Prostate gland (tissue), 2 donors: ENCODE results near the gene DCPS. TPM values are rescaled to one million over a fixed set of nuclear protein-coding genes. Genes with fewer than 3 reads are reported as not detected.
"Not testable (repeated sequence)": the region's sequence is repeated elsewhere in the genome, so short reads cannot be mapped to it uniquely, and the experiment has no call there.

Experiments
- DNase-seq: peaks from one replicate; pipeline ENCODE4 v3.0.0-alpha.2; 2019; ENCODE audit warnings: low spot score
- H3K27ac ChIP-seq, 2 donors: fragments of 200-600 bp; sonication (generic); 2 replicates each; pipeline ENCODE4 v1.5.1; 2017 to 2019
- H3K27me3 ChIP-seq: fragments of 200-600 bp; sonication (generic); replicated peaks from 2 replicates; pipeline ENCODE4 v1.5.1; 2019; ENCODE audit not compliant: insufficient read depth
- H3K36me3 ChIP-seq, 2 donors: fragments of 200-600 bp; sonication (generic); 1 replicate in 1 of 2; 2 replicates in 1 of 2; pipeline versions ENCODE4 v1.5.1 to v1.8.1; 2017 to 2019
- H3K4me1 ChIP-seq: fragments of 200-600 bp; sonication (generic); replicated peaks from 2 replicates; pipeline ENCODE4 v1.5.1; 2019
- H3K4me3 ChIP-seq, 2 donors: fragments of 200-600 bp; sonication (generic); 2 replicates each; pipeline ENCODE4 v1.5.1; 2017 to 2019
- H3K9me3 ChIP-seq: fragments of 200-600 bp; sonication (generic); 2 replicates; pipeline ENCODE4 v1.5.1; 2017
- CTCF ChIP-seq, 4 experiments: fragments of 200-600 bp in 2 of 4; fragments of 450-650 bp in 2 of 4; sonication (generic) in 2 of 4; IDR thresholded peaks; 1 replicate in 3 of 4; 2 replicates in 1 of 4; pipeline ENCODE4 v1.5.1; 2016 to 2019; ENCODE audit warnings: antibody characterized with exemption in 4 of 4, mild to moderate bottlenecking in 2 of 4, moderate library complexity in 2 of 4
- POLR2A ChIP-seq: fragments of 450-650 bp; IDR thresholded peaks from one replicate; pipeline ENCODE4 v1.6.1; 2016; ENCODE audit warnings: antibody characterized with exemption, mild to moderate bottlenecking
- POLR2AphosphoS5 ChIP-seq: sonication (generic); formaldehyde crosslinking; IDR thresholded peaks from one replicate; pipeline ENCODE4 v1.6.1; 2017; ENCODE audit warnings: antibody characterized with exemption
- WGBS: methylation state at CpG from one replicate; pipeline ENCODE4 v1.1.5; 2018; 5-methylcytosine and 5-hydroxymethylcytosine counted together
- intact Hi-C: fragments of 100-400 bp; cut with DNase I; formaldehyde crosslinking; loops from one replicate; pipeline ENCODE4 v1.14.2; 2022
- total RNA-seq, 2 donors: library from RNA; depleted of rRNA; stranded (reverse); fragments of >200 nt; gene quantifications; one replicate each; pipeline ENCODE4 v1.1.0, GENCODE V29; 2016

Gene DCPS
- 10 to 100 TPM; 12.6 to 17.5 TPM for total RNA-seq

GRCh38 chr11:126303623-126304456, at the start of gene DCPS:
DCPS (plus strand) TSS chr11:126304060; CDS start chr11:126304081, 21 bp downstream.
- H3K9me3 ChIP-seq, result no peaks in the 10 kb centered on the region
- H3K36me3 ChIP-seq, result no peaks in the 10 kb centered on the region
- peak; percentile 87 for DNase-seq
- peak within 1 kb of the TSS; percentile 52 to 54 for H3K4me3 ChIP-seq
- H3K4me1 ChIP-seq, result no peaks in the 10 kb centered on the region
- TF ChIP-seq POLR2A (peak; percentile 68), CTCF (IDR thresholded peaks at IDR 0.05) (peak in 1 of 4 experiments; percentile 22), POLR2AphosphoS5 (peak; percentile 87)
- H3K27ac ChIP-seq, result peak within 1 kb of the TSS; percentile 83 to 91
- intact Hi-C loops, result no loop called here
- under 1% methylated on average over 56 of the region's 61 CpGs for WGBS
- no peaks in the 10 kb centered on the region for H3K27me3 ChIP-seq

GRCh38 chr11:126254819-126255218, 49.0 kb upstream of the DCPS start:
- WGBS, result 79% methylated on average over 1 of the region's 1 CpG
- DNase-seq, result no peak
- intact Hi-C loops, result no loop called here
- Histone ChIP-seq H3K4me3 (no peak overlapping the region), H3K4me1 (no peaks in the 10 kb centered on the region), H3K9me3 (no peaks in the 10 kb centered on the region), H3K27ac (no peak overlapping the region), H3K36me3 (no peaks in the 10 kb centered on the region), H3K27me3 (no peaks in the 10 kb centered on the region)
- TF ChIP-seq POLR2AphosphoS5, result no peak
- no peak for TF ChIP-seq CTCF (IDR thresholded peaks at IDR 0.05)
- no peak for TF ChIP-seq POLR2A

- not testable (repeated sequence) for H3K27ac ChIP-seq
Measured at GRCh38 chr11:126255507-126255906, 48.4 kb upstream of the DCPS start.

GRCh38 chr11:126256216-126256615, 47.6 kb upstream of the DCPS start:
- intact Hi-C loops, result no loop called here
- no peaks in the 10 kb centered on the region for H3K36me3 ChIP-seq

More at GRCh38 chr11:126255507-126255906, 48.4 kb upstream of the DCPS start:
- H3K9me3 ChIP-seq, H3K27me3 ChIP-seq, DNase-seq, H3K4me1 ChIP-seq, H3K36me3 ChIP-seq, H3K4me3 ChIP-seq, intact Hi-C loops: not testable (repeated sequence)
- 95% methylated on average over 5 of the region's 5 CpGs for WGBS

GRCh38 chr11:126257144-126257543, 46.7 kb upstream of the DCPS start:
- DNase-seq, result no peak
- Histone ChIP-seq H3K4me3 (no peak overlapping the region), H3K4me1 (no peaks in the 10 kb centered on the region), H3K27ac (no peak overlapping the region), H3K36me3 (no peaks in the 10 kb centered on the region), H3K27me3 (no peaks in the 10 kb centered on the region), H3K9me3 (no peaks in the 10 kb centered on the region)
- WGBS, result 96% methylated on average over 2 of the region's 2 CpGs
- intact Hi-C loops, result no loop called here
- no peak for TF ChIP-seq POLR2AphosphoS5
- no peak for TF ChIP-seq CTCF (IDR thresholded peaks at IDR 0.05)
- no peak for TF ChIP-seq POLR2A

More at GRCh38 chr11:126256216-126256615, 47.6 kb upstream of the DCPS start:
- H3K4me3 ChIP-seq, result no peak overlapping the region
- no peak for TF ChIP-seq POLR2A
- no peak for TF ChIP-seq POLR2AphosphoS5
- TF ChIP-seq CTCF (IDR thresholded peaks at IDR 0.05), result no peak
- no peak overlapping the region for H3K27ac ChIP-seq
- no peaks in the 10 kb centered on the region for H3K27me3 ChIP-seq
- DNase-seq, result no peak
- no peaks in the 10 kb centered on the region for H3K9me3 ChIP-seq
- whole genome bisulfite sequencing, result 94% methylated on average over 4 of the region's 4 CpGs
- H3K4me1 ChIP-seq, result no peaks in the 10 kb centered on the region
